ENCODE results near the gene NUMB.

The NUMB gene

GRCh38 chr14:73231981-73232851, 226.1 kb downstream of the NUMB start:
- H3K4me3 ChIP-seq (ENCODE audit: low read depth, low read length), result no peak overlapping the region
- no peak for DNase-seq (ENCODE audit: low read depth)
- TF ChIP-seq CTCF (conservative IDR thresholded peaks at IDR 0.05; ENCODE audit: low read depth, low read length), result peak; percentile 51

DNA sequence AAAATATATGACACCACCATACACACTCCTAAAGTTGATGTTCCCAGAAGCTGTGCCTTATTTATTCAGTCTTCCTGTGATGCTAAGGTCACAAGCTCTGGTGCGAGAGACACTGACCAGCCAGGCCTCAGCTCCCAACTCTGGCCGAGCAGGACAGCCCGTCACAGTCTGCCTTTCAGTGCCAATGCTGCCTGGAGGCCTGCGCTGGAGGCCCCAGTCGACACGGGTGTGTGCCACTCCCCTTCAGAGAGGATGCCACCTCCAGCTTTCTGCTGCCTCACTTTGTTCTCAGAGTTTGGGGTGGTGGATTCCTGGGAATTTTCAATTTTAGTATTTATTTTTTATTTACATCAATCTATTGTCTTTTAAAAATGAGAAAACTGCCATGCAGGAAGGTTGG, 228.3 kb downstream of the NUMB start:
- no peak for TF ChIP-seq CTCF (conservative IDR thresholded peaks at IDR 0.05; ENCODE audit: low read depth, low read length)
- no peak for DNase-seq (ENCODE audit: low read depth)
- H3K4me3 ChIP-seq (ENCODE audit: low read depth, low read length), result no peak overlapping the region

DNA sequence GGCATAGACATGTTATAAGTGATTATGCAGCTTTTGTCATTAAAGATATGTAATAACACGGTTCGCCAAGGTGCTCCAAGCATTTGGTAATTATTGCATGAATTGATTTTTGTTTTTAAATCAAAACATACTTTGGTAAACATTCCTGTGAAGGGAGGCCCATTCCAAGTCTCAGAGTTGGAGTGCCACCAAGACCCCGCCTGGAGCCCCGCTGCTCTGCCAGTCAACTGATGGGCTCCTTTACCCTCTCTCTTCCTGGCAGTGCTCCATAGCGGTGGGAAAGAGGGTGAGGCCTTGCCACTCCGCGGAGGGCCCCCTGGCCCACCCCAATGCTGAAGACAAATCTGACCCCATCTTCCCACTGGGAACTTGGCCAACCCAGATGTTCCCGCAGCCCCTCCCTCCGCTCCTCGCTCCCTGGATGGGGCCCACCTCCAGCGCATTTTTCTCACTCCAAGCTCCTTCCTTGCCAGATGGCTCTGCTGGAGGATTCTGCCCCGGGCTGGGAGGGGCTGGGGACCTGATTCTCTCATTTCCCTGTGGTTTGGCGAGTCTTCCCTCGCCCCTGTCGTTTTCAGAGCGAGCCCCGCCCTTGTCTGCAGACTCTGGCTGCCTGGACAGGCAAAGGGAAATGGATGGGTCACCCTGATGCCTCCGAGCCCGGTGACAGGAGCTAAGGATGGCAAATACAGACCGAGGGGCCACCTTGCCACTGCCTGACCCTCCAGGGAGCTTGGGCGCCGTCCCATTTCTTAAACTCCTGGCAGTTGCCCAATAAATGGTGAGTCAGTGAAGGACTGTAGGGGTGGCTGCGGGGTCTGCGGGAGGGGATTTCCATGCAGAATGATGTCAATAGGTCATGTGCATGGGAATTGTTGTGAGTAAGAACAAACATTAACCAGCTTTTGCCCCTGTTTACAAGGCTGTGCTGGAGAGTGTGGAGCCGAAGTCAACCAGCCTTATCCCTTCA, 230.2 kb downstream of the NUMB start:
- TF ChIP-seq CTCF (conservative IDR thresholded peaks at IDR 0.05; ENCODE audit: low read depth, low read length), result no peak
- DNase-seq (ENCODE audit: low read depth), result peak; percentile 97
- peak overlapping the region; percentile 30 for H3K4me3 ChIP-seq (ENCODE audit: low read depth, low read length)

DNA sequence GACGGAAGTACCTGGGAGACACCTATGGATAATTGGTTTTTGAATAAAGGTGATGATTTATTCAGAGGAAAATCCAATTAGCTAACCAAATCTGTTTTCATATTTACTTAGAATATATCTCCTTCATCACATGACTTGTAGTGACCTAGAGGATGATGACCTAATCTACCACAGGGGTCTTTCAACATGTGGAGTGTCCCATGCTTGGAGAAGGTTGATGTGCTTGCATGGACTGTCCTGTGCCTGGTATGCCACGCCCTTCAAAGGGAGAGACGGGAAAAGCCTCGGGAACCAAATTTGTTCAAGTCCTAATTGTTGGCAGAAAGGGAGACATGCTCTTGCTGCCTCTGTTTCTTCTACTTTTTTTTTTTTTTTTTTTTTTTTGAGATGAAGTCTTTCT, 232.8 kb downstream of the NUMB start:
- no peak for TF ChIP-seq CTCF (conservative IDR thresholded peaks at IDR 0.05; ENCODE audit: low read depth, low read length)

More for the DNA sequence above, 232.8 kb downstream of the NUMB start:
- H3K4me3 ChIP-seq (ENCODE audit: low read depth, low read length), result no peak overlapping the region
- no peak for DNase-seq (ENCODE audit: low read depth)
